HG03342 (cell line): Measurements from ENCODE around the gene PKDREJ.
A peak's percentile ranks its signal among the peaks of the same experiment; 100 is the strongest.

Source experiments
- ATAC-seq: cut with Tn5 transposase; IDR thresholded peaks from one replicate; pipeline ENCODE4 v1.9.1; 2021; ENCODE audit warnings: mild to moderate bottlenecking, moderate library complexity; ENCODE audit not compliant: unreplicated experiment

PKDREJ gene

DNA sequence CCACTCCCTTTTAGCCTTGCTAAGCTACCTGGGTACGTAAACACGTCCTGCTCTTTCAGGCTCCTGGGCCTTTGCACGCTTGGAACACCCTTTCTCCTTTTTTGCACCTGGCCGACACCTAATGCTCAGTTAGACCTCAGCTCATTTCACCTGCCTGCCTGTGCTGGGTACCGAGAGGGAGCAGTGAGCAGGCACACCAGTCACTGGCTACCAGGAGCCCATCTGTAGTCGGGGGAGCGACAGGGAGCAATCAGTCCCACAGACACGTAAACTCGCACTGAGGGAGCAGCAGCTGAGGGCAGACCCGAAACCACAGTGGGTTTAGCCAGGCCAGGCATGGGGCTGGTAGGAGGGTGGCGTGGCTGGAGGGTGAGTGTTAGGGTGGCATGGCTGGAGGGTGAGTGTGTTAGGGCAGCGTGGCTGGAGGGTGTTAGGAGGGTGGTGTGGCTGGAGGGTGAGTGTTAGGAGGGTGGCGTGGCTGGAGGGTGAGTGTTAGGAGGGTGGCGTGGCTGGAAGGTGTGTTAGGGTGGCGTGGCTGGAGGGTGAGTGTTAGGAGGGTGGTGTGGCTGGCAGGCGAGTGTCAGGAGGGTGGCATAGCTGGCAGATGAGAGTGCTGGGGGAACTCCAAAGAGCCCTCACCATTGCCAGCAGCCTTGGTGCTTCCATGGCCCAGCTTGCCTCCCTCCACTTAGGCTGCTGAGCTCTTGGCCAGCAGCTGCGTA is 27.1 kb upstream of the PKDREJ start:
- no peak for ATAC-seq

GRCh38 chr22:46289244-46289891 is 26.2 kb upstream of the PKDREJ start:
- no peak for ATAC-seq

GRCh38 chr22:46288846-46289243 is 25.7 kb upstream of the PKDREJ start:
- no peak for ATAC-seq

- peak; percentile 65 for ATAC-seq
These were observed 25.0 kb upstream of the PKDREJ start for GRCh38 chr22:46287873-46288751.

GRCh38 chr22:46286941-46287872 is 24.1 kb upstream of the PKDREJ start:
- ATAC-seq: no peak

DNA sequence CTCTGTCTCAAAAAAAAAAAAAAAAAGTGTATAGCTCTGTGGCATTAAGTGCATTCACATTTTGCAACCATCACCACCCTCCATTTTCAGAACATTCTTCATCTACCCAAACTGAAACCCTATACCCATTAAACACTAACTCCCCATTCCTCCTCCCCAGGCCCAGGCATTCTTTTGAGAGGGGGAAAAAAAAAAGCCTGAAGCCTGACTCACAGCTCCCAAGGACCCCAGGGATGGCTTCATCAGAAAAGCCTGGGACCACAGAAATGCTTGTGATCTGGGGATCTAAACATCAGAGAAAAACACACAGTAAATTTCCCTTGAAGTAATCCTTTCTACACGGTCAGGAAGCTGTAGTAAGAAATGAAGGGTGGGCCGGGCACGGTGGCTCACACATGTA is 22.9 kb upstream of the PKDREJ start:
- no peak for ATAC-seq

DNA sequence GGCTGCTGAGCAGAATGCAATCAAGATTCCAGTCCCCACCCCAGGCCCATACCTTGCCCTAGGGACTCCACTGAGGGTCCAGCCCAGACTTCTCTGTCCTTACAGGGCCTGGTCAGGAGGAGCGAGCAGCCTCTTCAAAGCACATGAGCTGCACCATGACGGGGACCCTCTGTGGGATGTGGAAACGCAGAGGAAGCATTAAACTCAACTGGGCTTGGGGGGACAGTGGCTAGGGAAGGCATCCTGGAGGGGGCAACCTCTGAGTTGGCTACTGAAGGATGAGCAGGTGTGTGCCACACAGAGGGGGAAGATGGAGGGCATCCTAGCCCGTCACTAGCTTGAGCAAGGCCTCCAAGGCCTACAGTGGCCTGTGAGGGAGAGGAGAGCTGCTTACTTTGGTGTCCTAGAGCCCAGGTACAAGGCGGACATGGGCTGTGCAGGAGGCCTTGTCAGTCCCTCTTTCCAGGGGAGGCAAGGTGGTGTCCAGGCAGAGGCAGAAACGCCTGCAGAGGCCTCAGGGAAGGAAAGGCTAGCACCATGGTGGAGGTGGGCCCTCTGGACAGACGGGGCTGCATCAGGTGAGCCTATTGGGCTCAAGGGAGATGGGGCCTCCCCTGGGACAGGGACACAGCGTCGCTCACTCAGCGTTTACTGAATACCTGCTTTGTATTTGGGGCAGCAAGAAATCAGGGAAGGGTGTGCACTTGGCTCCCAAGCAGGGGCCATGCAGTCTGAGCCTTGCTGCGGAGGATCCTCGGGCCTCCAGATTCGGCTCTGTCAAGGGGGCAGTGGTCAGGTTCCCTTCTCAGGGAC is 18.9 kb upstream of the PKDREJ start:
- ATAC-seq: no peak

DNA sequence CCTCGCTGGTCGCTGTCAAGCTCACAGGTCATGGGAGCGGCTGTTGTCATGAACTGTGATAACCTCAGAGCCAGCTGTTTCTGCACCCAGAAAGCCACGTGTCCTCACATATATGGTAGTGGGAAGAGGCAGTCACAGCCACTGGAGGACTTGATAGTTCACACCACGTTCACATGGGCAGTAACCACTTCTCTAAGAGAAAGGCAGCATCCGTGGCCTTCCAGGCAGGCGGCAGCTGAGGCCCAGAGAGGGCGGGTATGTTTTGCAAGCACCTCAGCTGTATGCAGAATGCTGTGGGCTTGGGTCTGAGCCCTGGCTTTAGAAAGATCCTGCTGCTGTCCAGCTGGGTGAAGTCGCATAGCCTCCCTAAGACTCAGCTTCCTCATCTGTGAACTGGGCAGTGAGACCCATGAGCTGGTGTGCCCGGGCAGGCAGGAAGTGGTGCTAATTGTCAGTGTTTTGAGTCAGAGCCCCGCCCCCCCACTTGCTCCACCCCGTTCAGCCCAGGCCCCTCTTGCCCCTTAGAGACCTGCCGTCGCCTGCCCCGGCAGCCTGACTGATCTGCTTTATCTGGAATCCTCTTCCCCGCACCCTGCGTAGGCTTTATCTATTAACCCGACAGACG is 18.0 kb upstream of the PKDREJ start:
- no peak for ATAC-seq

DNA sequence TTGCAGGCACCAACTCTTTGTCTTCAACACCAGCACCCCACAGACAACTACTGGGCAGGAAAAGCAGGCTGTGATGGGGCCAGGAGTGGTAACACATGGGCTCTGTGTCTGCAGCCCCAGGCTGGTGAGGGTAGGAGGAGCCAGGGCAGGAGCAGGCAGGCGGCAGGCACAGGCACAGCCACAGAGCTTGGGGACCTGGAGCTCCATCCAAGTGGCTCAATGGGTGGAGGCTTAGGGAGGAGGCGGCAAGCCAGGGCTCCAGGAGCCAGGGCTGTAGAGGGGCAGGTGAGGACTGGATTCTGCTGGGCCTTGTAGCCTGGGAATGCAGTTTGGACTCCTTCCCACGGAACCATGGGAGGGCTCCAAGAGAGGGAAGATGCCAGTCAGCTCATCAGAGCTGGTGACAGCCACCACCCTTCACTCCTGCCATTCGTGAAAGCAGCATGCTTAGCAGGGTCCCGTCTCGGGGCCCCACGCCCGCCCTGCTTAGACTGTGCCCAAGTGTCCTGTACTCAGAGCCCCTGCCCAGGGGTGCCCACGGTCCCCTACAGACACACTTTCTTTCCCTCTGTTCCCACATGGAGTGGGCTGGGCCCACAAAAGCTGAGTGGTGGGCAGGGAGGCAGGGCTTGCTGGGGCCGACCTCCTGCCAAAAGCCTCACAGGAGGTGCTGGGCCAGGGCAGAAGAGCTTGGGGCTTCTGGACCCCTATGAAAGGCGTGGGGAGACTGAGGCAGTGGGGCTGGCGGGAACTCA is 17.1 kb upstream of the PKDREJ start:
- no peak for ATAC-seq

DNA sequence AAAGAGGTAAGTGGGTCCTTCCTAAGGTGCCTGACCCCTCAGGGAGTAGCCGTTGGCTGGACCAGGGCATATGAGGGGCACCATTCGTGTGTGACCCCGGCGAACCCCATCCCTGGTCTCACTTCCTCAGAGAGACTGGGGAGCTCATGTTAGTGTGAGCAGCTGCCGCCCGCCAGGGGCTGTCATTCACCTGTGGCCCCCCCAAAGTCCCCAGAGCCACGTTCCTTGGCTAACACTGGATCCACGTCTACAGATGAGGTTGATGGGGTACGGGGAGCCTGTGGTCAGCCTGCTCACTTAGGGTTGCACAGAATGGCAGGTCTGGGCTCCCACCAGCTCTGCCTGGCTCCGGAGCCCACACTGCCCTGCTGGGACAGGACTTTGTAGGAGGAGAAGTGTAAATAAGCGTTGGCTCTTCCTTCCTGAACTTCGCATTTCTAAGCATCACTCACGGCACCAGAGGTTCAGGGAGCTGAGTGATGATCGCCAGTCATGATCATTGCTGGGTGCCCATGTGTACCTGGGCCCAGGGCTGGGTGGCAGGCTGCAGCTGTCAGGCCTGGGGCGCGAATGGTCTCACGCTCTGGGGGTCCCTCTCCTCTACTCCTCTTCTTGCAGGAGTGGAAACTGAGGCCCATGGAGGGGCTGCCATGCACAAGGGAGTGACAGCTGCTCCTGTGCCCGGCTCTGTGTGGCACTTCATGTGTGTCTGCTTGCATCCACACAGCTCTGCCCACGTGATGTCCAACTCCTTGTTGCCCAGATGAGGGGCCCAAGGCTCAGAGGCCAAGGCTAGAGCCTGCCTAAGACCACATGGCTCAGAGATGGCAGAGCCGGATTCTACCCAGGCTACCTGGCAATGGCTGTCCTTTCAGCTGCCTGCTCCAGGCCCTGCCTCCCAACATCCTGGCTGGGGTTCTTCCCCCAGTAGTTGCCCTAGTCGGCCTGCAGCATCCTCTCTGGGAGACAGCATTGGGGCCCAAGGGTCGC is 15.8 kb upstream of the PKDREJ start:
- no peak for ATAC-seq

GRCh38 chr22:46276563-46276962 is 13.4 kb upstream of the PKDREJ start:
- no peak for ATAC-seq

- ATAC-seq: no peak
These were observed 12.4 kb upstream of the PKDREJ start for GRCh38 chr22:46275455-46276122.

GRCh38 chr22:46274381-46274780 is 11.2 kb upstream of the PKDREJ start:
- ATAC-seq: no peak

- no peak for ATAC-seq
These were observed 10.4 kb upstream of the PKDREJ start for GRCh38 chr22:46273432-46274148.

- ATAC-seq: no peak
These were observed 9.8 kb upstream of the PKDREJ start for GRCh38 chr22:46272762-46273431.

- ATAC-seq: no peak
These were observed 9.1 kb upstream of the PKDREJ start for GRCh38 chr22:46272196-46272595.
